Measurements from ENCODE around the gene USP40.
"Not testable (repeated sequence)": the region's sequence is repeated elsewhere in the genome, so short reads cannot be mapped to it uniquely, and the experiment has no call there.

USP40 gene, protein sequence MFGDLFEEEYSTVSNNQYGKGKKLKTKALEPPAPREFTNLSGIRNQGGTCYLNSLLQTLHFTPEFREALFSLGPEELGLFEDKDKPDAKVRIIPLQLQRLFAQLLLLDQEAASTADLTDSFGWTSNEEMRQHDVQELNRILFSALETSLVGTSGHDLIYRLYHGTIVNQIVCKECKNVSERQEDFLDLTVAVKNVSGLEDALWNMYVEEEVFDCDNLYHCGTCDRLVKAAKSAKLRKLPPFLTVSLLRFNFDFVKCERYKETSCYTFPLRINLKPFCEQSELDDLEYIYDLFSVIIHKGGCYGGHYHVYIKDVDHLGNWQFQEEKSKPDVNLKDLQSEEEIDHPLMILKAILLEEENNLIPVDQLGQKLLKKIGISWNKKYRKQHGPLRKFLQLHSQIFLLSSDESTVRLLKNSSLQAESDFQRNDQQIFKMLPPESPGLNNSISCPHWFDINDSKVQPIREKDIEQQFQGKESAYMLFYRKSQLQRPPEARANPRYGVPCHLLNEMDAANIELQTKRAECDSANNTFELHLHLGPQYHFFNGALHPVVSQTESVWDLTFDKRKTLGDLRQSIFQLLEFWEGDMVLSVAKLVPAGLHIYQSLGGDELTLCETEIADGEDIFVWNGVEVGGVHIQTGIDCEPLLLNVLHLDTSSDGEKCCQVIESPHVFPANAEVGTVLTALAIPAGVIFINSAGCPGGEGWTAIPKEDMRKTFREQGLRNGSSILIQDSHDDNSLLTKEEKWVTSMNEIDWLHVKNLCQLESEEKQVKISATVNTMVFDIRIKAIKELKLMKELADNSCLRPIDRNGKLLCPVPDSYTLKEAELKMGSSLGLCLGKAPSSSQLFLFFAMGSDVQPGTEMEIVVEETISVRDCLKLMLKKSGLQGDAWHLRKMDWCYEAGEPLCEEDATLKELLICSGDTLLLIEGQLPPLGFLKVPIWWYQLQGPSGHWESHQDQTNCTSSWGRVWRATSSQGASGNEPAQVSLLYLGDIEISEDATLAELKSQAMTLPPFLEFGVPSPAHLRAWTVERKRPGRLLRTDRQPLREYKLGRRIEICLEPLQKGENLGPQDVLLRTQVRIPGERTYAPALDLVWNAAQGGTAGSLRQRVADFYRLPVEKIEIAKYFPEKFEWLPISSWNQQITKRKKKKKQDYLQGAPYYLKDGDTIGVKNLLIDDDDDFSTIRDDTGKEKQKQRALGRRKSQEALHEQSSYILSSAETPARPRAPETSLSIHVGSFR

DNA sequence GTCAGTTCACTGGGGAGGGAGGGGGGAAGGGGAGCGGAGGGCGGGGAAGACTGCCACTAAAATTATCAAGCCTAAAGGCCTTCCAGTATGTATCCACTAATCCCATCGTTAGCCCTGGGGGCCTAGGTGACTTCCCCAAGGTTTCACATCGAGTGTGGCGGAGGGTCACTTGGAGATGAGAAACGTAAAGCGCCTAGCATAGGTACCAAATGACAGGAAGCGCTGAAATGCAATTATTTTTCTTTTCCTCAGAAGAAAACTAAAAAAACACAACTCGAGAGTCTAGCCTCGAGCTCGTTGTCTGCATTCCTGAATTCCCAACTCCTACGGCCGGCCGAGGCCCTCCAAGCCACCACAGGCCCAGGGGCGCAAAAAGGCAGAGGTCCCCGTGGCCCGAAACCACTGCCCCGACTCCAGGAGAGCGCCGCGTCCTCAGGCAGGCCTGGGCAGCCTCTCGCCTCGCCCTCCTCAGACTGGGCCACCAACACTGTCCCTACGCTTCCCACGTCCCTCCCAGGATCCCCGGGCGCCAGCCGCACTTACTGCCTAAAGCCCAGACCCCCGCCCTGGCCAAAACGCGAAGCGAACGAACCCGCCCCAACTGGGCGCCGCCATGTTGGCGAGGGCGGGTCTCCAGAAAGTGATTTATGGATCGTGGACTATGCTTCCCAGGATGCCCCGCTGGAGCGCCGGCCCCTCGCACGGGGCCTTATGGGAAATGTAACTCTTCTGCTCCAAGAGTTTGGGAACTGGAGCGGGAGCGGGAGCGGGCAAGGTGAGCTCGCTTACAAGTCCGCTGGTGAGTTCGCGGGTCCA lies at the start of gene USP40:
USP40 (minus strand) TSS at position 642 of the 816 bp plus-strand sequence. CDS start 1,228 bp downstream, outside the sequence.
- peak; percentile 96 for DNase-seq

- no peak for DNase-seq
Observed at GRCh38 chr2:233611284-233611683, 44.7 kb upstream of the USP40 start.

- DNase-seq: no peak
Observed at GRCh38 chr2:233605680-233606079, 39.1 kb upstream of the USP40 start.

- DNase-seq: no peak
Observed at GRCh38 chr2:233604826-233605225, 38.2 kb upstream of the USP40 start.

DNA sequence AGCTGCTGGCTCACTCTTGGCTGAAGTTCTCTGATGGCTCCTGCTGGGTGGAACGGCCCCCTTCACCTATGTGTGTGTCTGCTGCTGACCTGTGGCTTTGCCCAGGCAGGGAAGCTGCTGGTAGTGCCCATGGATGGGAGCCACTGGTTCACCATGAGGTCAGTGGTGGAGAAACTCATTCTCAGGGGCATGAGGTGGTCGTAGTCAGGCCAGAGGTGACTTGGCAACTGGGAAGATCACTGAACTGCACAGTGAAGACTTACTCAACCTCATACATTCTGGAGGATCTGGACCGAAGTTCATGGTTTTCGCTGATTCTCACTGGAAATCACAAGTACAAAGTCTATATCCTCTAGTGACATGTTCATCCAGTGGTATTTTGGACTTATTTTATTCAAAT lies 36.9 kb upstream of the USP40 start:
- no peak for DNase-seq

DNA sequence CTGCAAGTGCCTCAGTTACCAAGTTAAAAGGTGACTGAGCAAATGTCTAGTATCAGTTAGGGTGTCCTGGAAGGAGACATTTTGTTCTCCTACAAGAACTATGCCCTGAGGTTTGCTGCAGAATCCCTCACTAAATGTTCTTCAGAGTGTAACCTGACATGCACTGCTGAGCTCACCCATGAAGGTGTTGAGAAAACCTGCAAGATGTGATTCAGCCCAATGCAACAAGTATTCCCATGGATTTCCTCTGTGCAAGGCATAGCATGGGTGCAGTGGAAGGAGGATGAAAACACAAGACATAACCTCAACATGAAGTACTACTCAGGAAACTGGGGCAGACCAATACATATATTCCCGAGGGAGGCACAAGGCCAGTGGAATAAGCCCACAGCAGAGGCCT lies 35.5 kb upstream of the USP40 start:
- no peak for DNase-seq

DNA sequence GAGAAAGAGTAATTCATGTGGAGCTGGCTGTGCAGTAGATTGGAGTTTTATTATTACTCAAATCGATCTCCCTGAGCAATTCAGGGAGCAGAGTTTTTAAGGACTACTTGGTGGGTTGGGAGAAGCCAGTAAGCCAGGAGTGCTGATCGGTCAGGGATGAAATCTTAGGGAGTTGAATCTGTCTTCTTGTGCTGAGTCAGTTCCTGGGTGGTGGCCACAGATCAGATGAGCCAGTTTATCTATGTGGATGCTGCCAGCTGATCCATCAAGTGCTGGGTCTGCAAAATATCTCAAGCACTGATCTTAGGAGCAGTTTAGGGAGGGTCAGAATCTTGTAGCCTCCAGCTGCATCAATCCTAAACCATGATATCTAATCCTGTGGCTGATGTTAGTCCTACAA lies 33.8 kb upstream of the USP40 start:
- no peak for DNase-seq

- DNase-seq: no peak
Observed at GRCh38 chr2:233598952-233599351, 32.4 kb upstream of the USP40 start.

GRCh38 chr2:233597522-233597921 lies 30.9 kb upstream of the USP40 start:
- no peak for DNase-seq

GRCh38 chr2:233593201-233593600 lies 26.6 kb upstream of the USP40 start:
- no peak for DNase-seq

DNA sequence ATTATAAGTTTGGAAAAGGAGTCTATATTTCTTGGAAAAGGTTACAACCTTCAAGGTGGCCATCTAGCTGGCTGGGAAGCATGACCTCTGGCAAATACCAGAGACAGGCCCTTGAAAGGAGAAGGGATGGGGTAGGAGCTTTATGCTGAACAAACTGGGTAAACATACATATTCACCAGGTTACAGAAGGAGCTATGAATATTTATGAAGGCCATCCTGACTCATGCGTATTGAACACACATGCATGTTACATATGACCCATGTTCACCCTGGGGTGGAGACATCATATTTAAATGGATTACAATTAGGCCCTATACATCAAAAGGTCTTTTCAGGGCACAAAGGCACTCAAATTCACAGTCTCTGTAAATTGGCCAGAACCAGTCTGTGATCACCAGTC lies 26.1 kb upstream of the USP40 start:
- not testable (repeated sequence) for DNase-seq

GRCh38 chr2:233588400-233588799 lies 21.8 kb upstream of the USP40 start:
- DNase-seq: no peak

DNA sequence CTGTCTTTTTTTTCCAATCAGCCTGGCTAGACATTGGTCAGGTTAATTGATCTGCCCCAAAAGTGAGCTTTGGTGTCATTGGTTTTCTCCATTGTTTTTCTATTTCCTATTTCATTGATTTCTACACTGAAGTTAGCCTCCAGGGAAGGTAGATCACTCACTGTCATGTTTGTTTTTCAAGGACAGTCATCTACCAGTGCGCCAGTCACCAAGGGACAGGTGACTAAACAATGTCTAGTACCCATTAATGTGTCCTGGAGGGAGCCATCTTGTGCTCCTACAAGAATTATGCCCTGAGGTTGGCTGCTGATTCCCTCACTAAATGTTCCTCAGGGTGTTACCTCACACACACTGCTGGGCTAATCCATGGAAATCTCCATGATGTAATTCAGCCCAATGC lies 17.6 kb upstream of the USP40 start:
- no peak for DNase-seq

GRCh38 chr2:233583217-233583965 lies 16.8 kb upstream of the USP40 start:
- not testable (repeated sequence) for DNase-seq

GRCh38 chr2:233577341-233577740 lies 10.8 kb upstream of the USP40 start:
- not testable (repeated sequence) for DNase-seq

DNA sequence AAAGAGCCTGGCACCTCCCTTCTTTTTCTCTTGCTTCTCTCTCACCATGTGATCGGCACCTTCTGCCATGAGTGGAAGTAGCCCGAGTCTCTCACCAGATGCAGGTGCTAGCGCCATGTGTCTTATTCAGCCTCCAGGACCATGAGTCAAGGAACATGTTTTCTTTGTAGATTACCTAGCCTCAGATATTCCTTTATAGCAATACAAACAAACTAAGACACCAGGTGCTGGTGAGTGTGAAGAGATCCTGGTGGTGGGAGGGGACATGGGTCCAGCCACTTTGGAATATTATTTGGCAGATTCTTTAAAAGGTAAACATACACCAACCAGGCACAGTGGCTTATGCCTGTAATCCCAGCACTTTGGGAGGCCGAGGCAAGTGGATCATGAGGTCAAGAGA lies 5.9 kb upstream of the USP40 start:
- no peak for DNase-seq

GRCh38 chr2:233571462-233571861 lies 4.9 kb upstream of the USP40 start:
- no peak for DNase-seq

GRCh38 chr2:233571001-233571400 lies 4.4 kb upstream of the USP40 start:
- DNase-seq: no peak

DNA sequence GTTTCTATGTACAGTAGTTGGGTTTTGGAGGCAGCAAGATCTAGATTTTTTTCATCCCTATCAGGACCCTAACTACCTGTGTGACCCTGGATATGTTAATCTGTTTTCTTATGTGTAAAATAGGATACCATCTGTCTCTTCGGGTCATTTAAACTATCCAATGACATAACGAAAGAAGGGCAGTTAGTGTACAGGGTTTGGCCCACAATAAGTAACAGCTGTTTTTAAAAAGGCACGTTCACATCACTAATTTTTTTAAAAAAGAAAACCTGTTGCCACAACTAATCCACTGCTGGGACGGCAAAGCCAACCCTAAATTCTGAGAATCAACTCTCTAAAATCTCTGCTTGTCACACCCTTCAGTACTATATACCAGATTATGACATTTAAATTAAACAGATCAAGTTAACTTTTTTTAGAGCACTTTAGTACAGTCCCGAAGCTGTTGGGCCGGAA lies 869 bp downstream of the USP40 start:
- no peak for DNase-seq

DNA sequence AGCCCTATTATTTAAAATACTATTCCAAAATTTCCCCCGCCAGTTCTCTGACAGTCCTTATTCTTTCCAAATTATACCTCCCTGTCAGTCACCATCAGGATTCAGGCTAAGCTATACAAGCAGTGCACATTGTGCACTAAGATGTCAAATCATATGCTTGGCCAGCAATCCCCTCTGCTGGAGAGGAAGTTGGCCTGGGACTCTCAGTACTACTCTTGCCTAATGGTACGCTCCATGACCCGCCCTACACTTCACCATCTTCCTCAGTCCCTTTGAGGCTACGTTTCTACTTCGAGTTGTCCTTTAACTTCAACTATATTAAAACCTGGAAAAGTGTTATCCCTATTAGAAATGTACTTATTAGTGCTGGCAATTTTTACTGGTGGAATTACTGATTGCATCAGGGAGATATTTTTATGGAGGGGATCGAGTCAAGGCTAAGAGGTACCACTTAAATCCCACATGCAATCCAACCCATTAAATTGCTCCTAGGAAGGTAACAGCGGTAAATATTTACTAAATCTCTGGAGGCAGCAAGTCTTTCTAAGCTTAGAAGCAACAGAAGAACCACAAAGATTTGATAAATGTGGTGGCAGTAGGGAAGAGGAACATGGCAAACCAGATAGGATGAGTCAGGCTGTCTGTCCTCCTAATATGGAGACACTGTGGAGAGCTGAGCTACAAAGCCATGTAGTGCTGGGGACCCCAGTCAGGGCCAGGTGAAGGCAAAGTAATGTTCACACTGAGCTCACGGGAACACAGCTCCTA lies 2.7 kb downstream of the USP40 start:
- no peak for DNase-seq
